22Rv1 (cell line): ENCODE measurements around the gene TNFRSF25.
"Not testable (repeated sequence)": the region's sequence is repeated elsewhere in the genome, so short reads cannot be mapped to it uniquely, and the experiment has no call there.

Source experiments
- H3K27ac ChIP-seq: fragments of 450-650 bp; 2 replicates; pipeline ENCODE4 v1.5.1; 2017
- CTCF ChIP-seq: fragments of 450-650 bp; IDR thresholded peaks from 2 replicates; pipeline ENCODE4 v1.5.1; 2017; ENCODE audit warnings: mild to moderate bottlenecking
- ZFX ChIP-seq: fragments of 450-650 bp; IDR thresholded peaks from 2 replicates; pipeline ENCODE4 v1.6.1; 2017; ENCODE audit warnings: antibody characterized with exemption, borderline replicate concordance

TNFRSF25 gene

GRCh38 chr1:6440198-6441126, 25.5 kb downstream of the TNFRSF25 start:
- no peak overlapping the region for H3K27ac ChIP-seq
- no peak for TF ChIP-seq ZFX
- TF ChIP-seq CTCF: peak; percentile 57

- TF ChIP-seq CTCF: peak; percentile 93
- TF ChIP-seq ZFX: no peak
- H3K27ac ChIP-seq: no peak overlapping the region
Measured at GRCh38 chr1:6438047-6438525, 27.9 kb downstream of the TNFRSF25 start.

- TF ChIP-seq CTCF: peak; percentile 7; the same call in 1 of the 2 replicates
Measured at GRCh38 chr1:6437012-6437700, 28.8 kb downstream of the TNFRSF25 start.

GRCh38 chr1:6436277-6436676, 29.7 kb downstream of the TNFRSF25 start:
- H3K27ac ChIP-seq: not testable (repeated sequence)

More at GRCh38 chr1:6437012-6437700, 28.8 kb downstream of the TNFRSF25 start:
- not testable (repeated sequence) for H3K27ac ChIP-seq

GRCh38 chr1:6435547-6435946, 30.4 kb downstream of the TNFRSF25 start:
- H3K27ac ChIP-seq: no peak overlapping the region
- TF ChIP-seq CTCF (no peak), ZFX (no peak)

- no peak overlapping the region for H3K27ac ChIP-seq
- TF ChIP-seq ZFX (no peak), CTCF (no peak)
Measured at GRCh38 chr1:6435129-6435528, 30.8 kb downstream of the TNFRSF25 start.

GRCh38 chr1:6434186-6434585, 31.8 kb downstream of the TNFRSF25 start:
- H3K27ac ChIP-seq: no peak overlapping the region
- TF ChIP-seq ZFX: no peak
- no peak for TF ChIP-seq CTCF

- not testable (repeated sequence) for H3K27ac ChIP-seq
Measured at GRCh38 chr1:6431645-6432579, 34.1 kb downstream of the TNFRSF25 start.

GRCh38 chr1:6429660-6430411, 36.1 kb downstream of the TNFRSF25 start:
- H3K27ac ChIP-seq: not testable (repeated sequence)

GRCh38 chr1:6428453-6428852, 37.5 kb downstream of the TNFRSF25 start:
- H3K27ac ChIP-seq: 0 out of 2 replicates have a peak overlapping the region, but pooled peaks have one; percentile 46
